Osteocyte (in vitro differentiated cells): ENCODE data around the gene CCNY. TPM values are rescaled to one million over a fixed set of nuclear protein-coding genes. Genes with fewer than 3 reads are reported as not detected.

Experiments
- DNase-seq: peaks from one replicate; pipeline ENCODE4 v3.0.0; 2021; ENCODE audit warnings: mixed read lengths; ENCODE audit not compliant: unreplicated experiment; ENCODE audit errors: extremely low spot score
- H3K27ac Mint-ChIP-seq: one replicate; pipeline ENCODE4 v1.8.0; 2021; ENCODE audit warnings: mild to moderate bottlenecking, mixed read lengths; ENCODE audit not compliant: unreplicated experiment
- H3K27me3 Mint-ChIP-seq: one replicate; pipeline ENCODE4 v1.8.0; 2021; ENCODE audit warnings: mixed read lengths; ENCODE audit not compliant: unreplicated experiment
- H3K36me3 Mint-ChIP-seq: one replicate; pipeline ENCODE4 v1.8.0; 2021; ENCODE audit warnings: mixed read lengths; ENCODE audit not compliant: unreplicated experiment
- H3K4me1 Mint-ChIP-seq: one replicate; pipeline ENCODE4 v1.8.0; 2021; ENCODE audit warnings: mixed read lengths; ENCODE audit not compliant: unreplicated experiment
- H3K4me3 Mint-ChIP-seq: one replicate; pipeline ENCODE4 v1.8.0; 2021; ENCODE audit warnings: mild to moderate bottlenecking, moderate library complexity, mixed read lengths; ENCODE audit not compliant: unreplicated experiment
- H3K9me3 Mint-ChIP-seq: one replicate; pipeline ENCODE4 v1.8.0; 2021; ENCODE audit warnings: mixed read lengths; ENCODE audit not compliant: unreplicated experiment
- CTCF ChIP-seq: fragments of 200-600 bp; sonication (generic); IDR thresholded peaks from 2 replicates; pipeline ENCODE4 v1.5.0; 2021; ENCODE audit warnings: antibody characterized with exemption, mild to moderate bottlenecking, moderate library complexity
- total RNA-seq: library from RNA; stranded (reverse); gene quantifications from 2 replicates; pipeline ENCODE4 v1.2.1, GENCODE V29; 2021

CCNY gene
- total RNA-seq, 1 donor from 2014 or later = 76.4 TPM

- H3K27ac Mint-ChIP-seq = no peak overlapping the region
- peaks cover 2% of the 10 kb centered on the region for H3K36me3 Mint-ChIP-seq
- H3K9me3 Mint-ChIP-seq = peaks cover 12% of the 10 kb centered on the region
- no peaks in the 10 kb centered on the region for H3K27me3 Mint-ChIP-seq
- no peak for TF ChIP-seq CTCF
- DNase-seq = no peak
- peaks cover 39% of the 10 kb centered on the region for H3K4me1 Mint-ChIP-seq
- H3K4me3 Mint-ChIP-seq = no peak overlapping the region
Measured at GRCh38 chr10:35391954-35392262, 55.6 kb downstream of the CCNY start.

- no peaks in the 10 kb centered on the region for H3K27me3 Mint-ChIP-seq
- TF ChIP-seq CTCF = no peak
- H3K4me3 Mint-ChIP-seq = no peak overlapping the region
- no peak overlapping the region for H3K27ac Mint-ChIP-seq
- peaks cover 33% of the 10 kb centered on the region for H3K4me1 Mint-ChIP-seq
- H3K9me3 Mint-ChIP-seq = peaks cover 12% of the 10 kb centered on the region
- DNase-seq = no peak
- peaks cover 2% of the 10 kb centered on the region for H3K36me3 Mint-ChIP-seq
Measured at GRCh38 chr10:35392482-35393228, 56.3 kb downstream of the CCNY start.

- peak overlapping the region; percentile 68 for H3K27ac Mint-ChIP-seq
- no peak overlapping the region for H3K4me3 Mint-ChIP-seq
Measured at GRCh38 chr10:35394411-35394851, 58.1 kb downstream of the CCNY start.

GRCh38 chr10:35394934-35395333, 58.6 kb downstream of the CCNY start:
- H3K9me3 Mint-ChIP-seq = peaks cover 12% of the 10 kb centered on the region
- TF ChIP-seq CTCF = no peak
- peaks cover 2% of the 10 kb centered on the region for H3K36me3 Mint-ChIP-seq
- H3K4me3 Mint-ChIP-seq = no peak overlapping the region
- no peak for DNase-seq
- H3K27me3 Mint-ChIP-seq = no peaks in the 10 kb centered on the region
- H3K4me1 Mint-ChIP-seq = peaks cover 52% of the 10 kb centered on the region
- H3K27ac Mint-ChIP-seq = no peak overlapping the region

More at GRCh38 chr10:35394411-35394851, 58.1 kb downstream of the CCNY start:
- no peak for DNase-seq
- H3K9me3 Mint-ChIP-seq = peaks cover 12% of the 10 kb centered on the region
- no peaks in the 10 kb centered on the region for H3K27me3 Mint-ChIP-seq
- peaks cover 2% of the 10 kb centered on the region for H3K36me3 Mint-ChIP-seq
- TF ChIP-seq CTCF = no peak
- peaks cover 47% of the 10 kb centered on the region for H3K4me1 Mint-ChIP-seq

- no peak for DNase-seq
- H3K9me3 Mint-ChIP-seq = peaks cover under 1% of the 10 kb centered on the region
- H3K27ac Mint-ChIP-seq = peak overlapping the region; percentile 47
- no peak overlapping the region for H3K4me3 Mint-ChIP-seq
- H3K27me3 Mint-ChIP-seq = no peaks in the 10 kb centered on the region
- peaks cover under 1% of the 10 kb centered on the region for H3K36me3 Mint-ChIP-seq
- TF ChIP-seq CTCF = no peak
- H3K4me1 Mint-ChIP-seq = peaks cover 52% of the 10 kb centered on the region
Measured at GRCh38 chr10:35396560-35397434, 60.5 kb downstream of the CCNY start.
